HCT116 (cell line): ENCODE results near the gene CDC42BPA. TPM values are rescaled to one million over a fixed set of nuclear protein-coding genes. Genes with fewer than 3 reads are reported as not detected.

Experiments used
- ATAC-seq: fragments of 200-7000 bp; cut with Tn5 transposase; 2 replicates; pipeline ENCODE4 v1.9.1; 2020; ENCODE audit warnings: mild to moderate bottlenecking, moderate library complexity
- BruUV-seq: library from RNA; stranded (reverse); fragments of 400-500 nt; replicated peaks from 2 replicates; lab custom pipeline; 2021; lab: Mats Ljungman, UMichigan
- CTCF ChIA-PET: fragments of 300-600 bp; sonication (Branson Sonifier 250); formaldehyde crosslinking; loops from one replicate; lab custom pipeline; 2021; ENCODE audit warnings: antibody characterized with exemption; lab: Charles Lee
- POLR2A ChIA-PET: fragments of 300-600, 350-600 bp; sonication (Branson Sonifier 250); formaldehyde crosslinking; loops from one replicate; lab custom pipeline; 2021; ENCODE audit warnings: antibody characterized with exemption; lab: Charles Lee
- RAD21 ChIA-PET, 2 experiments: fragments of 300-600 bp; sonication (Branson Sonifier 250); formaldehyde crosslinking; loops; one replicate each; lab custom pipeline; 2023; ENCODE audit warnings: low total read pairs in 2 of 2; ENCODE audit not compliant: uncharacterized antibody in 2 of 2, unreplicated experiment in 2 of 2, low non-redundant PET in 1 of 2; lab: Charles Lee
- DNase-seq: peaks from one replicate; pipeline ENCODE4 v3.0.0-alpha.2; 2010; ENCODE audit warnings: low read depth, low spot score
- H2AFZ ChIP-seq: fragments of 200-600 bp; shearing (Covaris generic), sonication (generic); 2 replicates; pipeline ENCODE4 v1.6.1; 2017; ENCODE audit warnings: low read depth, mixed run types, mixed read lengths, antibody characterized with exemption, low read length; ENCODE audit not compliant: poor library complexity, severe bottlenecking
- H3K27ac ChIP-seq: 2 replicates; pipeline ENCODE4 v1.5.1; 2012; ENCODE audit warnings: low read depth, low read length
- H3K27me3 ChIP-seq: fragments of 200-600 bp; sonication (generic); 2 replicates; pipeline ENCODE4 v1.6.1; 2016; ENCODE audit warnings: mixed run types, low read length, mixed read lengths; ENCODE audit not compliant: insufficient read depth
- H3K36me3 ChIP-seq, 2 experiments: fragments of 200-500 bp in 1 of 2; fragments of 200-600 bp in 1 of 2; sonication (Bioruptor generic) in 1 of 2; sonication (generic) in 1 of 2; 2 replicates each; pipeline versions ENCODE4 v1.5.1 to v1.6.1; 2014 to 2016; ENCODE audit warnings: low read length in 2 of 2, inconsistent platforms in 1 of 2, mixed read lengths in 1 of 2, mixed run types in 1 of 2; ENCODE audit not compliant: insufficient read depth in 2 of 2, control insufficient read depth in 1 of 2
- H3K4me1 ChIP-seq, 2 experiments: fragments of 200-600 bp in 1 of 2; sonication (generic) in 1 of 2; 2 replicates each; pipeline versions ENCODE4 v1.5.1 to v1.6.1; 2012 to 2017; ENCODE audit warnings: low read length in 2 of 2, inconsistent platforms in 1 of 2, mild to moderate bottlenecking in 1 of 2, mixed read lengths in 1 of 2, mixed run types in 1 of 2, moderate library complexity in 1 of 2; ENCODE audit not compliant: insufficient read depth in 2 of 2, control insufficient read depth in 1 of 2
- H3K4me2 ChIP-seq: fragments of 200-600 bp; sonication (generic); 2 replicates; pipeline ENCODE4 v1.6.1; 2017; ENCODE audit warnings: mixed run types, low read length, mixed read lengths
- H3K4me3 ChIP-seq, 2 experiments: fragments of 200-600 bp in 1 of 2; sonication (generic) in 1 of 2; replicated peaks in 1 of 2; 2 replicates each; pipeline ENCODE4 v1.5.1; 2011 to 2016; ENCODE audit warnings: low read length in 2 of 2, control low read depth in 1 of 2, low read depth in 1 of 2, mild to moderate bottlenecking in 1 of 2, mixed read lengths in 1 of 2, mixed run types in 1 of 2
- H3K79me2 ChIP-seq: fragments of 200-600 bp; sonication (generic); 2 replicates; pipeline ENCODE4 v1.6.1; 2017; ENCODE audit warnings: mild to moderate bottlenecking, mixed run types, low read length, moderate library complexity, mixed read lengths; ENCODE audit not compliant: insufficient read depth
- H3K9ac ChIP-seq: fragments of 200-600 bp; sonication (generic); 2 replicates; pipeline ENCODE4 v1.6.1; 2016; ENCODE audit warnings: low read length, mixed read lengths
- H3K9me2 ChIP-seq: fragments of 200-600 bp; sonication (generic), shearing (Covaris generic); 2 replicates; pipeline ENCODE4 v1.6.1; 2017; ENCODE audit warnings: mixed run types, mild to moderate bottlenecking, moderate library complexity; ENCODE audit not compliant: insufficient read depth
- H3K9me3 ChIP-seq, 2 experiments: fragments of 200-500 bp in 1 of 2; fragments of 200-600 bp in 1 of 2; sonication (Bioruptor generic) in 1 of 2; sonication (generic) in 1 of 2; 2 replicates each; pipeline ENCODE4 v1.6.1; 2014 to 2017; ENCODE audit warnings: low read length in 2 of 2, mixed read lengths in 2 of 2, inconsistent platforms in 1 of 2, low read depth in 1 of 2, mild to moderate bottlenecking in 1 of 2, mixed run types in 1 of 2, moderate library complexity in 1 of 2; ENCODE audit not compliant: control insufficient read depth in 1 of 2, insufficient read depth in 1 of 2
- H4K20me1 ChIP-seq: fragments of 200-600 bp; sonication (generic), shearing (Covaris generic); 2 replicates; pipeline ENCODE4 v1.6.1; 2017; ENCODE audit warnings: mixed run types, mild to moderate bottlenecking, moderate library complexity; ENCODE audit not compliant: insufficient read depth
- CTCF ChIP-seq, 3 experiments: fragments of 200-600 bp in 1 of 3; sonication (generic) in 1 of 3; IDR thresholded peaks in 2 of 3; conservative IDR thresholded peaks in 1 of 3; 2 replicates each; pipeline ENCODE4 v1.5.1; 2012 to 2017; ENCODE audit warnings: low read depth in 2 of 3, low read length in 2 of 3, antibody characterized with exemption in 1 of 3, borderline replicate concordance in 1 of 3, control low read depth in 1 of 3, mild to moderate bottlenecking in 1 of 3, mixed read lengths in 1 of 3, mixed run types in 1 of 3, moderate library complexity in 1 of 3; ENCODE audit not compliant: insufficient read depth in 1 of 3
- EZH2phosphoT487 ChIP-seq: fragments of 200-600 bp; IDR thresholded peaks from 2 replicates; pipeline ENCODE4 v1.6.1; 2018; ENCODE audit warnings: antibody characterized with exemption, borderline replicate concordance
- JUND ChIP-seq: IDR thresholded peaks from 2 replicates; pipeline ENCODE4 v1.6.1; 2012
- POLR2A ChIP-seq: IDR thresholded peaks from 2 replicates; pipeline ENCODE4 v1.7.0; 2011; ENCODE audit warnings: borderline replicate concordance; ENCODE audit not compliant: insufficient read depth, insufficient read length; ENCODE audit errors: extremely low read depth
- RAD21 ChIP-seq: IDR thresholded peaks from 2 replicates; pipeline ENCODE4 v1.6.1; 2012; ENCODE audit warnings: low read depth, mild to moderate bottlenecking
- REST ChIP-seq: IDR thresholded peaks from 2 replicates; pipeline ENCODE4 v1.6.1; 2012; ENCODE audit warnings: low read depth
- TCF7L2 ChIP-seq: IDR thresholded peaks from 2 replicates; pipeline ENCODE4 v1.7.0; 2011; ENCODE audit warnings: borderline replicate concordance, inconsistent platforms; ENCODE audit not compliant: insufficient read depth, insufficient read length; ENCODE audit errors: extremely low read depth
- ZFX ChIP-seq: fragments of 450-650 bp; IDR thresholded peaks from 2 replicates; pipeline ENCODE4 v1.6.1; 2017
- intact Hi-C: fragments of 100-400 bp; cut with micrococcal nuclease; formaldehyde crosslinking; loops from 2 replicates; pipeline ENCODE4 v1.10.0; 2022
- total RNA-seq: library from RNA; stranded (reverse); gene quantifications from one replicate; pipeline ENCODE4 v1.2.1, GENCODE V29; 2021; ENCODE audit not compliant: unreplicated experiment
- TF ChIP-seq, protein P1 (sequence below): IDR thresholded peaks from 2 replicates; pipeline ENCODE4 v1.6.1; 2011; ENCODE audit warnings: mild to moderate bottlenecking, low read length, moderate library complexity; ENCODE audit not compliant: insufficient replicate concordance; ENCODE audit errors: extremely low read depth

Gene CDC42BPA
- total RNA-seq, 1 experiment from 2014 or later: 44.0 TPM

DNA sequence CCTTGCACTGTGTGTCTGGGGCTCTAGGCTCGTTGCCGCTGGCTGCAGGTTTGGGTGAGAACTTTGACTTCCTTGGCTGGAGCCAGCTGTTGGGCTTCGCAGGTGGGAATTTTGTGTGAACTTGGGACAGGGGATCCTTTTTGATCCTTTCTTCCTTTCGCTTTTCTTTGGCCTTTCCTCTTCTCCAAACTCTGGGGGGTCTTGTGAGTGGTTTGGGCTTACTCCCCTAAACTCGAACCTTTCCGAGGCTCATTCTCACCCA is 377.6 kb downstream of the CDC42BPA start:
- intact Hi-C loops: no loop called here
- Histone ChIP-seq H3K4me1 (peaks cover 5 to 29% of the 10 kb centered on the region in 2 experiments), H3K9me2 (no peaks in the 10 kb centered on the region), H3K9ac (peak overlapping the region; percentile 69), H2AFZ (no peak overlapping the region), H3K79me2 (peaks cover 14% of the 10 kb centered on the region; the same call in 1 of the 2 replicates), H3K27me3 (no peaks in the 10 kb centered on the region), H3K36me3 (no peaks in the 10 kb centered on the region), H3K27ac (peak overlapping the region; percentile 48; the same call in 1 of the 2 replicates)
- POLR2A ChIA-PET: no interaction called here
- RAD21 ChIA-PET: no interaction called here
- TF ChIP-seq EZH2phosphoT487 (no peak), RAD21 (no peak), TCF7L2 (no peak), ZFX (no peak), POLR2A (no peak), REST (no peak), JUND (no peak), CTCF (IDR thresholded peaks at IDR 0.05 in 2 of 3, conservative IDR thresholded peaks at IDR 0.05 in 1 of 3; ENCODE audit: borderline replicate concordance in 1 of 3, insufficient read depth in 1 of 3, low read depth in 2 of 3, low read length in 2 of 3) (no peak)
- TF ChIP-seq, protein P1, sequence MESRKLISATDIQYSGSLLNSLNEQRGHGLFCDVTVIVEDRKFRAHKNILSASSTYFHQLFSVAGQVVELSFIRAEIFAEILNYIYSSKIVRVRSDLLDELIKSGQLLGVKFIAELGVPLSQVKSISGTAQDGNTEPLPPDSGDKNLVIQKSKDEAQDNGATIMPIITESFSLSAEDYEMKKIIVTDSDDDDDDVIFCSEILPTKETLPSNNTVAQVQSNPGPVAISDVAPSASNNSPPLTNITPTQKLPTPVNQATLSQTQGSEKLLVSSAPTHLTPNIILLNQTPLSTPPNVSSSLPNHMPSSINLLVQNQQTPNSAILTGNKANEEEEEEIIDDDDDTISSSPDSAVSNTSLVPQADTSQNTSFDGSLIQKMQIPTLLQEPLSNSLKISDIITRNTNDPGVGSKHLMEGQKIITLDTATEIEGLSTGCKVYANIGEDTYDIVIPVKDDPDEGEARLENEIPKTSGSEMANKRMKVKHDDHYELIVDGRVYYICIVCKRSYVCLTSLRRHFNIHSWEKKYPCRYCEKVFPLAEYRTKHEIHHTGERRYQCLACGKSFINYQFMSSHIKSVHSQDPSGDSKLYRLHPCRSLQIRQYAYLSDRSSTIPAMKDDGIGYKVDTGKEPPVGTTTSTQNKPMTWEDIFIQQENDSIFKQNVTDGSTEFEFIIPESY: no peak
- TF ChIP-seq, all 23 proteins: peak for 0
- H3K4me3 ChIP-seq: peak overlapping the region; percentile 66 to 72
- CTCF ChIA-PET: no interaction called here
- no TSS peak for BruUV-seq
- no peak for ATAC-seq
- H3K9me3 ChIP-seq: no peaks in the 10 kb centered on the region
- peak overlapping the region; percentile 96 for H3K4me2 ChIP-seq
- no peak for DNase-seq
- H4K20me1 ChIP-seq: no peaks in the 10 kb centered on the region
